Upper lobe of left lung (tissue), 6 donors: ENCODE data around the gene SPAG16. TPM values are rescaled to one million over a fixed set of nuclear protein-coding genes. Genes with fewer than 3 reads are reported as not detected.

Experiments used
- ATAC-seq, 2 donors: fragments of 200-7000 bp; cut with Tn5 transposase; one replicate each; pipeline ENCODE4 v1.9.1; 2022; ENCODE audit warnings: mild to moderate bottlenecking in 2 of 2, moderate library complexity in 2 of 2; ENCODE audit not compliant: low FRiP score in 2 of 2
- DNase-seq, 2 donors: peaks; one replicate each; pipeline ENCODE4 v3.0.0-alpha.2; 2019 to 2020
- H3K27ac ChIP-seq, 4 donors: fragments of 200-600 bp; sonication (generic); one replicate each; pipeline ENCODE4 v1.5.1; 2016 to 2019
- H3K27me3 ChIP-seq, 4 donors: fragments of 200-600 bp; sonication (generic); one replicate each; pipeline ENCODE4 v1.5.1; 2017 to 2019
- H3K36me3 ChIP-seq, 4 donors: fragments of 200-600 bp; sonication (generic); one replicate each; pipeline ENCODE4 v1.5.1; 2016 to 2019
- H3K4me1 ChIP-seq, 4 donors: fragments of 200-600 bp; sonication (generic); one replicate each; pipeline ENCODE4 v1.5.1; 2018 to 2019
- H3K4me3 ChIP-seq, 4 donors: fragments of 200-600 bp; sonication (generic); one replicate each; pipeline ENCODE4 v1.5.1; 2017 to 2019; ENCODE audit warnings: mild to moderate bottlenecking in 2 of 4, moderate library complexity in 1 of 4
- H3K9me3 ChIP-seq, 4 donors: fragments of 200-600 bp; sonication (generic); one replicate each; pipeline ENCODE4 v1.5.1; 2018 to 2019
- EP300 ChIP-seq, 4 donors: sonication (generic); formaldehyde crosslinking; IDR thresholded peaks; one replicate each; pipeline ENCODE4 v1.5.1; 2017; ENCODE audit warnings: antibody characterized with exemption in 4 of 4, control low read depth in 2 of 4
- POLR2A ChIP-seq, 4 donors: fragments of 450-650 bp; IDR thresholded peaks; one replicate each; pipeline ENCODE4 v1.5.1; 2016 to 2017; ENCODE audit warnings: antibody characterized with exemption in 4 of 4, mild to moderate bottlenecking in 2 of 4
- POLR2AphosphoS5 ChIP-seq, 2 donors: sonication (generic); formaldehyde crosslinking; IDR thresholded peaks; one replicate each; pipeline ENCODE4 v1.5.1; 2017; ENCODE audit warnings: antibody characterized with exemption in 2 of 2
- WGBS, 2 donors: methylation state at CpG; one replicate each; pipeline ENCODE4 v1.1.5; 2017 to 2018; 5-methylcytosine and 5-hydroxymethylcytosine counted together
- total RNA-seq, 6 donors: library from RNA; depleted of rRNA in 4 of 6; stranded (reverse); fragments of >200 nt in 4 of 6; gene quantifications; one replicate each; pipeline versions ENCODE4 v1.1.0 to v1.2.1, GENCODE V29; 2016 to 2021
- TF ChIP-seq, protein P1 (sequence below), 6 experiments: fragments of 450-650 bp in 4 of 6; fragments of 200-600 bp in 2 of 6; sonication (generic) in 2 of 6; IDR thresholded peaks; one replicate each; pipeline ENCODE4 v1.5.1; 2016 to 2019; ENCODE audit warnings: antibody characterized with exemption in 6 of 6
- donor health status: DM: no; HTN: no; CAD: no; lungs with moderate emphysema.
- donor health status: DM: no; HTN: yes; CAD: no; lungs with severe emphysema.

The SPAG16 gene
- total RNA-seq, 6 donors from 2014 or later, result 9.7 to 65.0 (median 12.9) TPM

- Histone ChIP-seq H3K27me3 (no peaks in the 10 kb centered on the region), H3K36me3 (no peaks in the 10 kb centered on the region), H3K4me1 (no peaks in the 10 kb centered on the region), H3K9me3 (no peaks in the 10 kb centered on the region), H3K27ac (no peak overlapping the region), H3K4me3 (no peak overlapping the region)
- DNase-seq, result no peak
- 61 to 71% methylated on average over 2 of the region's 2 CpGs for WGBS, 2 donors
- no peak for ATAC-seq
- TF ChIP-seq POLR2AphosphoS5 (IDR thresholded peaks at IDR 0.05) (no peak), EP300 (IDR thresholded peaks at IDR 0.05) (no peak), POLR2A (IDR thresholded peaks at IDR 0.05) (no peak)
- TF ChIP-seq, protein P1, sequence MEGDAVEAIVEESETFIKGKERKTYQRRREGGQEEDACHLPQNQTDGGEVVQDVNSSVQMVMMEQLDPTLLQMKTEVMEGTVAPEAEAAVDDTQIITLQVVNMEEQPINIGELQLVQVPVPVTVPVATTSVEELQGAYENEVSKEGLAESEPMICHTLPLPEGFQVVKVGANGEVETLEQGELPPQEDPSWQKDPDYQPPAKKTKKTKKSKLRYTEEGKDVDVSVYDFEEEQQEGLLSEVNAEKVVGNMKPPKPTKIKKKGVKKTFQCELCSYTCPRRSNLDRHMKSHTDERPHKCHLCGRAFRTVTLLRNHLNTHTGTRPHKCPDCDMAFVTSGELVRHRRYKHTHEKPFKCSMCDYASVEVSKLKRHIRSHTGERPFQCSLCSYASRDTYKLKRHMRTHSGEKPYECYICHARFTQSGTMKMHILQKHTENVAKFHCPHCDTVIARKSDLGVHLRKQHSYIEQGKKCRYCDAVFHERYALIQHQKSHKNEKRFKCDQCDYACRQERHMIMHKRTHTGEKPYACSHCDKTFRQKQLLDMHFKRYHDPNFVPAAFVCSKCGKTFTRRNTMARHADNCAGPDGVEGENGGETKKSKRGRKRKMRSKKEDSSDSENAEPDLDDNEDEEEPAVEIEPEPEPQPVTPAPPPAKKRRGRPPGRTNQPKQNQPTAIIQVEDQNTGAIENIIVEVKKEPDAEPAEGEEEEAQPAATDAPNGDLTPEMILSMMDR (IDR thresholded peaks at IDR 0.05), result no peak
These were observed 912.0 kb downstream of the SPAG16 start for GRCh38 chr2:214196260-214196659.

GRCh38 chr2:214201892-214202291 lies 917.6 kb downstream of the SPAG16 start:
- no peak overlapping the region for H3K4me3 ChIP-seq
- no peaks in the 10 kb centered on the region for H3K27me3 ChIP-seq
- no peak overlapping the region for H3K27ac ChIP-seq
- 67 to 81% methylated on average over 2 of the region's 2 CpGs for WGBS, 2 donors
- H3K36me3 ChIP-seq, result no peaks in the 10 kb centered on the region
- H3K9me3 ChIP-seq, result no peaks in the 10 kb centered on the region
- TF ChIP-seq POLR2AphosphoS5 (IDR thresholded peaks at IDR 0.05) (no peak), EP300 (IDR thresholded peaks at IDR 0.05) (no peak), POLR2A (IDR thresholded peaks at IDR 0.05) (no peak)
- TF ChIP-seq, protein P1 (IDR thresholded peaks at IDR 0.05), result no peak
- no peaks in the 10 kb centered on the region for H3K4me1 ChIP-seq
- ATAC-seq (no peak), DNase-seq (no peak)

- no peaks in the 10 kb centered on the region for H3K27me3 ChIP-seq
- DNase-seq, result no peak
- no peaks in the 10 kb centered on the region for H3K9me3 ChIP-seq
- no peak overlapping the region for H3K27ac ChIP-seq
- no peaks in the 10 kb centered on the region for H3K4me1 ChIP-seq
- TF ChIP-seq POLR2AphosphoS5 (IDR thresholded peaks at IDR 0.05) (no peak), EP300 (IDR thresholded peaks at IDR 0.05) (no peak), POLR2A (IDR thresholded peaks at IDR 0.05) (no peak)
- TF ChIP-seq, protein P1 (IDR thresholded peaks at IDR 0.05), result no peak
- ATAC-seq, result no peak
- no peak overlapping the region for H3K4me3 ChIP-seq
- WGBS, 2 donors, result 56 to 76% methylated on average over 3 of the region's 3 CpGs
- no peaks in the 10 kb centered on the region for H3K36me3 ChIP-seq
These were observed 919.0 kb downstream of the SPAG16 start for GRCh38 chr2:214203214-214203613.

DNA sequence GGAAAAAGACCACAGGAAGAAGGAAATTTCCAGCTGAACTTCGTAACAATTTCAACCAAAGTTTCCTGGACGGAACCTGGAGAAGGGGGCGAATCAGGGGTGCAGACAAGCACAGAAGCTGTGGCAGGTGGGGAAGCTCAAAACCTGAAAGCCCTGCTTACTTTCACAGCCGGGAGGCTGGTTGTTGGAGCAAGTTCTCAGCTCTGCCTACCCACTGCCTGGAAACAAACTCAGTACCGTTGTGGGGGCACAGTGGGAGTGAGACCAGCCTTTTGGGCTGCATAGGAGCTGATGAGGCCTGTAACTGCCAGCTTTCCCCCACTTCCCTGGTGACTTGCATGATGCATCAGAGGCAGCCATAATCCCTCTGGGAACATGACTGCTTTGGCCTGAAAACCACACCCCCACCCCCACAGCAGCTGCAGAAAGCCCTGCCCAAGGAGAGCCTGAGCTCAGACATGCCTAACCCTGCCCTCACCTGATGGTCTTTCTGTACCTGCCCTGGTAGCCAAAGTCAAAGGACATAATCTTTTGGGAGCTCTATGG lies 919.6 kb downstream of the SPAG16 start:
- H3K27me3 ChIP-seq, result no peaks in the 10 kb centered on the region
- H3K36me3 ChIP-seq, result no peaks in the 10 kb centered on the region
- 66 to 67% methylated on average over 4 to 5 of the region's 5 CpGs for WGBS, 2 donors
- H3K4me3 ChIP-seq, result no peak overlapping the region
- TF ChIP-seq, protein P1 (IDR thresholded peaks at IDR 0.05), result no peak
- TF ChIP-seq POLR2A (IDR thresholded peaks at IDR 0.05) (no peak), EP300 (IDR thresholded peaks at IDR 0.05) (no peak), POLR2AphosphoS5 (IDR thresholded peaks at IDR 0.05) (no peak)
- H3K4me1 ChIP-seq, result no peaks in the 10 kb centered on the region
- H3K27ac ChIP-seq, result no peak overlapping the region
- H3K9me3 ChIP-seq, result no peaks in the 10 kb centered on the region
- DNase-seq (no peak), ATAC-seq (no peak)

DNA sequence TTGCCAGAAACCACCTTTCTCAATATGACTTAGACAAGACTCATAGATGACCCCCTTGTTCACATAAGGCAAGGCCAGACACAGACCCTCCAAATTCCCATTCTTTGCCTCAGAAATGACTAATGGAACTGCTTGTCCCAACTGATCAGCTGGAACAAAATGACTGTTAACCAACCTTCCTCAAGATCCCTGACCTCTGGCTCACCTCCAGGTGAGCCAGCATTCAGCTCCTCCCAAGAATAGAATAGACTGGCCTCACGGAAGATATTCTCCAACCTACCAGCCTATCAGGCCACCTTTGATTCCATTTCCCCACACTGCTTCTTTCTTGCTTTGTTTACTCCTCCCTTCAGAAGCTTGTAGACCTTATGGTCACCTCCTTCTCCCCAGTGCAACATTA lies 930.8 kb downstream of the SPAG16 start:
- no peak overlapping the region for H3K4me3 ChIP-seq
- 89 to 95% methylated on average over 1 of the region's 1 CpG for WGBS, 2 donors
- no peak overlapping the region for H3K27ac ChIP-seq
- no peaks in the 10 kb centered on the region for H3K9me3 ChIP-seq
- TF ChIP-seq POLR2AphosphoS5 (IDR thresholded peaks at IDR 0.05) (no peak), POLR2A (IDR thresholded peaks at IDR 0.05) (no peak), EP300 (IDR thresholded peaks at IDR 0.05) (no peak)
- TF ChIP-seq, protein P1 (IDR thresholded peaks at IDR 0.05), result no peak
- DNase-seq (no peak), ATAC-seq (no peak)
- no peaks in the 10 kb centered on the region for H3K27me3 ChIP-seq
- no peaks in the 10 kb centered on the region for H3K4me1 ChIP-seq
- no peaks in the 10 kb centered on the region for H3K36me3 ChIP-seq
